T-helper 2 cell treated with Interferon-gamma antibody and Interleukin-4, amounts not matched to agents 5 μg/mL and 100 μg/mL, for 36 hours (primary cell): Measurements from ENCODE around the gene ATP7B.

ENCODE experiments used
- DNase-seq: peaks from one replicate; pipeline ENCODE4 v3.0.0; 2021; ENCODE audit warnings: low spot score
- H3K27ac Mint-ChIP-seq: one replicate; pipeline ENCODE4 v1.8.0; 2021; ENCODE audit warnings: mild to moderate bottlenecking, mixed read lengths
- H3K27me3 Mint-ChIP-seq: one replicate; pipeline ENCODE4 v1.8.0; 2021; ENCODE audit warnings: low read depth, mixed read lengths
- H3K36me3 Mint-ChIP-seq: one replicate; pipeline ENCODE4 v1.8.0; 2021; ENCODE audit warnings: low read depth, mixed read lengths
- H3K4me1 Mint-ChIP-seq: one replicate; pipeline ENCODE4 v1.8.0; 2021; ENCODE audit warnings: low read depth, mixed read lengths
- H3K4me3 Mint-ChIP-seq: one replicate; pipeline ENCODE4 v1.8.0; 2022; ENCODE audit warnings: mild to moderate bottlenecking, moderate library complexity, mixed read lengths
- H3K9me3 Mint-ChIP-seq: one replicate; pipeline ENCODE4 v1.8.0; 2021; ENCODE audit warnings: mixed read lengths

ATP7B gene

DNA sequence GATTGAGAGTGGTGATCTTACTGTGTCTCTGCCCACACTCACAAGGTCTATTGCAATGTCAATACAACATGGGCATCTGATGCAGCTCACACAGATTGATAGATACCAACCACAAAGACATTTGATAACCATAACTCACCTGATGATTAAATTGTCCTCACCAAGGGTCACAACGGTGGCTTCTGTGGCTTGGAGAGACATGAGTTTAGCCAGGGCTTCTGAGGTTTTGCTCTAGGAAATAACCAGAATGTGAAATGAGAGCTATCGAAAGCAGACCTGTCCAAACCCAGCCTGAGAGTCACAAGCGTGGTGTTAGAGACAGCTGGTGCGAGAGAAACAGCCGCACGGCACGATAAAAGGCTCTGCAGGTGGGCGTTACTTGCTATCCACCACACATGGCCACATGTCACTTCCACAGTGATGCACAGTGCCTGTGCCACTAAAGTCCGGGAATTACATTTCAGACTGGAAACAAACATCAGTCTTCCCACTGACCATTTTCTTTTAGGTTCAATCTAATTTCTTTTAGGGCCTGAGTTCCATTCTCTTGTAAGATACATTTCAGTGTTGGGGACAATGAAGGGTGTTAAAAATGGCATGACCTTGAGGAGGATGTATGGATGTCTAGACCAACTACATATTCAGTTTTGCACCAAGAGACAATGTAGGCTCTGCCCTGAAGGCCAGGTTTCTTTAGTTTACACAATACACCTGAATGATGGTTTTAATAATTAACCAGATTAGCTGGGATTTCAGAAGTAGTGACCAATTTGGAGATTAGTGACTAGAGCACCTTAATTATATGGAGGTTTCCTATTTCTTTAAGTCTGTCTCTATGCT lies 53.7 kb downstream of the ATP7B start:
- no peaks in the 10 kb centered on the region for H3K9me3 Mint-ChIP-seq
- H3K27me3 Mint-ChIP-seq = no peaks in the 10 kb centered on the region
- H3K36me3 Mint-ChIP-seq = peaks cover 3% of the 10 kb centered on the region
- DNase-seq = no peak
- H3K4me3 Mint-ChIP-seq = no peak overlapping the region
- peaks cover 66% of the 10 kb centered on the region for H3K4me1 Mint-ChIP-seq
- no peak overlapping the region for H3K27ac Mint-ChIP-seq

GRCh38 chr13:51956717-51957116 lies 54.5 kb downstream of the ATP7B start:
- no peaks in the 10 kb centered on the region for H3K9me3 Mint-ChIP-seq
- peaks cover 7% of the 10 kb centered on the region for H3K36me3 Mint-ChIP-seq
- no peaks in the 10 kb centered on the region for H3K27me3 Mint-ChIP-seq
- no peak overlapping the region for H3K4me3 Mint-ChIP-seq
- peaks cover 64% of the 10 kb centered on the region for H3K4me1 Mint-ChIP-seq
- no peak for DNase-seq
- H3K27ac Mint-ChIP-seq = no peak overlapping the region

DNA sequence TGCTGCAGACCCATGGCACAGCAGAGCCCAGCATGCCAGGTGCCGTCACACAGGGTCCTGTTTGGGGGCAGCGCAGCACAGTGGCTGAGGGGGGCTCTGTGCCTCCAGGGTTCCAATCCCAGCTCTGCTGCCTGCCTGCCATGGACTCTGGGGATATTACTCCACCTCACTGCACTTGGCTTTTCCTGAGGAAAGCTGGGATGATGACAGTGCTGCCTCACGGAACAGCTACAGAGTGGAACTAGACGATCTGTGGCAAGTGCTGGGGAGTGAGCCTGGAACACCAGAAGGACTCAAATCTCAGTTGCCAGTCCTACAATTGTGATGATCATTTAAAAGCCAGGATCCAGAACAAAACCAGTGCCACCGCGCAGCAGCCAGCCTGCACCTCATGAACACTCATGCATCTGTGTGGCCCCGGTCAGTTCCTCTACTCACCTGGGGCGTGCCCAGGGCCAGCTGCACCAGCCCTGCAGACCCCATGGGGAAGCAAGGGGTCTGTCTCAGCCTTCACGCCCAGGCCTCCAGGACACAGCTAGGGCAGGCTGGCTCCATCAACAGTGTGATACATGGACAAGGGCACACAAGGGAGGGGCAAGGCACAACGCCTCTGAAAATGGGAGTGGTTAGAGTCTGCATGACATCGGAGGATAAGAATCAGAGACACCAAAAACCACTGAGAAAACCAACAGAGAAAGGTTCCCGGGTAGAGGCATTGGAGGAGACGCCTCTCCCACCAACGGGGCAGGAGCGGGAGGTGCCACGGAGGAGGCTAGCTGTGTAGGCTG lies 55.2 kb downstream of the ATP7B start:
- Mint-ChIP-seq H3K36me3 (peaks cover 10% of the 10 kb centered on the region), H3K9me3 (peaks cover 3% of the 10 kb centered on the region), H3K27me3 (peaks cover 2% of the 10 kb centered on the region), H3K27ac (peak overlapping the region; percentile 13), H3K4me1 (peaks cover 62% of the 10 kb centered on the region), H3K4me3 (peak overlapping the region; percentile 23)
- no peak for DNase-seq

DNA sequence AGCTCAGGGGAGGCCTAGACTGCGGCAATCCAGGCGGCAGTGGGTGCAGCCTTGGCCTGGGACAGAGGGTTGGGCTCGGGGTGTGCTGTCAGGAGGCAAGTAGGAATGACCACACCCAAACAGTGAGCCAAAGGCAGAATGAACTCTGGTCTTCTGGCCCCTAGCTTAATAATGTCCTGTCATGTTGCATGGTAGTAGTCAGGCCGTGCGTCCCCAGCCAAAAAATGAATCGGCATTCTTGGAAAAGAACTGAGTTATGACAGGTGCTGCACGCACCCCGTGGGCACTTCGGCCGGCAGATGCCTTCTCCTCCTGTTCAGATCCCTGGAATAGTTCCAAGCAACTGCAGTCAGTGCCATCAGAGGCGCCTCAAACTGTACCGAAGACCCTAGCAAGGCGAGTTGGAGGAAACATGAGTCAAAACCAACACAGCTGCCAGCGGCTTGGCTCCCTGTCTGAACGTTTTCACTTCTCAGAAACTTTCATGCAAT lies 55.9 kb downstream of the ATP7B start:
- Mint-ChIP-seq H3K27ac (no peak overlapping the region), H3K36me3 (peaks cover 15% of the 10 kb centered on the region), H3K27me3 (peaks cover 4% of the 10 kb centered on the region), H3K9me3 (peaks cover 10% of the 10 kb centered on the region), H3K4me3 (no peak overlapping the region), H3K4me1 (peaks cover 67% of the 10 kb centered on the region)
- no peak for DNase-seq

GRCh38 chr13:51953347-51954195 lies 57.7 kb downstream of the ATP7B start:
- Mint-ChIP-seq H3K4me1 (peaks cover 56% of the 10 kb centered on the region), H3K27me3 (peaks cover 4% of the 10 kb centered on the region), H3K27ac (peak overlapping the region; percentile 38), H3K36me3 (peaks cover 23% of the 10 kb centered on the region), H3K4me3 (peak overlapping the region; percentile 20), H3K9me3 (peaks cover 22% of the 10 kb centered on the region)
- DNase-seq = no peak

DNA sequence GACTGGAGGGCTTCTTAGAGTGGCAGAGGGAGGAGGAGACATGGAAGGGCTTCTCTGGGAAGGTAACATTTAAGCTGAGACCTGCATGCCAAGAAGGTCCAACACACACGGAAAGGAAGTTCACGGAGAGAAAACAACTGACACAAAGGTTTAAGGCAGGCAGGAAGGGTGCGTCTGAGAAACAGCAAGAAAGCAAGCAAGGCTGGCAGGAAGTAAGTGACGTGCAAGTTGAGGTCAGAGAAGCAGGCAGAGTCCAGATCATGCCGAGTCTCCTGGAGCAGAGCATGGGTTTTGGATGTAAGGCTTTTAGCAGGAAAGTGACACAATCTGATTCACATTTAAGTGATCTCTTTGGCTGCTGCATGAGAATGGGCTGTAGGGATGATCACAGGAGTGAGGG lies 60.5 kb downstream of the ATP7B start:
- Mint-ChIP-seq H3K9me3 (peaks cover 22% of the 10 kb centered on the region), H3K36me3 (peaks cover 23% of the 10 kb centered on the region), H3K4me3 (peak overlapping the region; percentile 58), H3K27ac (peak overlapping the region; percentile 85), H3K4me1 (peaks cover 38% of the 10 kb centered on the region), H3K27me3 (peaks cover 12% of the 10 kb centered on the region)
- no peak for DNase-seq

DNA sequence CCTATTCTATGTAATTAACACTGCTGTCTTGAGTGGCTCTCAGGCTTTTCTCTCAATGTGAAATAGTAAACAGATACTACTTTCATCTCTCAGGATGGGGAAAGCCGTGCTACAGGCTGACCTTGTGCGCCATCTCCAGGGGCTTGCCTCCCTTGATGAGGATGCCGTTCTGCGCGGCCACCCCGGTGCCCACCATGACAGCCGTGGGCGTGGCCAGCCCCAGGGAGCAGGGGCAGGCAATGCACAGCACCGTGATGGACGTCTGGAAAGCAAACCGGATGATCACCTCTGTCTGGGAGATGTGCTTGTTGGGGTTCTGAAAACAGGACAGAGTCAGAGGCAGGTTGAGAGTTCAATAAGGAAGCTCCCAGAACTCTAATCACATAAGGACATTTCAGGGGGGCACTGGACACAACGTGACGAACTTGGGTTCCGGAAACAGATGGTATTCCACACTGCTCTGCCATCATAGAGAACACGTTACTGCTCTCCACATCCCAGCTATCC lies 65.0 kb downstream of the ATP7B start:
- H3K27me3 Mint-ChIP-seq = peaks cover 40% of the 10 kb centered on the region
- H3K36me3 Mint-ChIP-seq = peaks cover 15% of the 10 kb centered on the region
- H3K4me3 Mint-ChIP-seq = no peak overlapping the region
- no peak for DNase-seq
- no peak overlapping the region for H3K27ac Mint-ChIP-seq
- peaks cover 46% of the 10 kb centered on the region for H3K4me1 Mint-ChIP-seq
- peaks cover 21% of the 10 kb centered on the region for H3K9me3 Mint-ChIP-seq

DNA sequence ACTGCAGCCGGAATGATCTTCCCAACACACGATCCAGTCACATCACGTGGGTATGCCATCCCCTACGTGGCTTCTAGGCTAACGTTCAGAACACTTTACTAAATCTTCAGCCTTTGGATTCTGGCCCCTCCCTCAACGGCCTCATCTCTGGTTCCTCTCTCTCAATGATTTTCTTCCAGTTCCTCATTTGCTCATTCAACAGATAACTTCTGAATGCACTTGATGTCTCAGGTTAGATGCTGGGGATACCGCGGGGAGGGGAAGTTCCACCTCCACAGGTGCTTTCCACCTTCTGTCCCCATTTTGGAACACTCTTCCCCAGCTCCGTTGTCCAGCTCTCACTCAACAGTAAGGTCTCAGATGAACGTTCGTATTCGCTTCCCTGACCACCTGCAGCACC lies 66.1 kb downstream of the ATP7B start:
- H3K36me3 Mint-ChIP-seq = peaks cover 6% of the 10 kb centered on the region
- no peak overlapping the region for H3K4me3 Mint-ChIP-seq
- DNase-seq = no peak
- H3K27me3 Mint-ChIP-seq = peaks cover 36% of the 10 kb centered on the region
- peak overlapping the region; percentile 7 for H3K27ac Mint-ChIP-seq
- peaks cover 10% of the 10 kb centered on the region for H3K9me3 Mint-ChIP-seq
- H3K4me1 Mint-ChIP-seq = peaks cover 38% of the 10 kb centered on the region

GRCh38 chr13:51944428-51944827 lies 66.8 kb downstream of the ATP7B start:
- Mint-ChIP-seq H3K36me3 (peaks cover 3% of the 10 kb centered on the region), H3K9me3 (peaks cover 3% of the 10 kb centered on the region), H3K4me3 (no peak overlapping the region), H3K27me3 (peaks cover 38% of the 10 kb centered on the region), H3K4me1 (peaks cover 38% of the 10 kb centered on the region), H3K27ac (peak overlapping the region; percentile 64)
- DNase-seq = no peak

DNA sequence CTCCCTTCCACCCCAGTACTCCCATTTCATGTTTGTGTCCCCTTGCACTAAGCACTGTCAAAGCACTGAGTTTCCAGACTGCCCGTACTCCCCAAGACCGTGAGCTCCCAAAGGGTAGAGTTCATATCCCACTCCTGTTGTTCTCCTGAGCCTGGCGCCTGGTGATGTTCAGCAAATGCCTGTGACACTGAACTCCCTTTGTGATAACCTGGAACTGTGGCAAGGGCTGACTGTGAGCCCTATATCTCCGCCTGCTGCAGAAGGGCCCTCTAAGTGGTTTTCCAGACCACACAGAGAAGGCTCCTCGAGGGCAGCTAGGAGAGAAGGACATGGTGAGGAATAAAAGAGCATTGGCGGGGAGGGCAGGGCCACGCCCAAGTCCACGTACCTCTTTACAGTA lies 67.5 kb downstream of the ATP7B start:
- no peak for DNase-seq
- Mint-ChIP-seq H3K27me3 (peaks cover 40% of the 10 kb centered on the region), H3K4me3 (no peak overlapping the region), H3K27ac (no peak overlapping the region), H3K9me3 (no peaks in the 10 kb centered on the region), H3K4me1 (peaks cover 38% of the 10 kb centered on the region), H3K36me3 (no peaks in the 10 kb centered on the region)

DNA sequence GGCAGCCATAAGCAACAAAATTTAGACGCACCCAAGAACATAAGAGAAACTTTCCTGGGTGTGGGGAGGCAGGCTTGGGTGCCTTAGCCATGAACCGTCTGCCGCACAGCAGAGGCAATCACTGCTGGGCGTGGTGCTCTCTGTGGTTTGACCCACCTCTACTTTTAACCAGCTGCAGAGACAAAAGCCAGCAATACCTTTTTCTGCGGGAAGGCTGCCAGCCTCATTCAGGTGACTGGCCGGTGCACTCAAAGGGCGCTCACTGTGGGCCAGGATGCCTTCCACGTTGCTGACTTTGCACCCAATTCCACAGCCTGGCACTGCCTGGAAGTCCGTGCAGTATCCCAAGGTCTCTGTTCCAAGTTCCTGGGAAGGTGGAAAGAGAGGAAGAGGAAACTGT lies 69.1 kb downstream of the ATP7B start:
- Mint-ChIP-seq H3K36me3 (no peaks in the 10 kb centered on the region), H3K4me1 (peaks cover 38% of the 10 kb centered on the region), H3K27me3 (peaks cover 38% of the 10 kb centered on the region), H3K27ac (peak overlapping the region; percentile 12), H3K4me3 (peak overlapping the region; percentile 77), H3K9me3 (no peaks in the 10 kb centered on the region)
- no peak for DNase-seq

DNA sequence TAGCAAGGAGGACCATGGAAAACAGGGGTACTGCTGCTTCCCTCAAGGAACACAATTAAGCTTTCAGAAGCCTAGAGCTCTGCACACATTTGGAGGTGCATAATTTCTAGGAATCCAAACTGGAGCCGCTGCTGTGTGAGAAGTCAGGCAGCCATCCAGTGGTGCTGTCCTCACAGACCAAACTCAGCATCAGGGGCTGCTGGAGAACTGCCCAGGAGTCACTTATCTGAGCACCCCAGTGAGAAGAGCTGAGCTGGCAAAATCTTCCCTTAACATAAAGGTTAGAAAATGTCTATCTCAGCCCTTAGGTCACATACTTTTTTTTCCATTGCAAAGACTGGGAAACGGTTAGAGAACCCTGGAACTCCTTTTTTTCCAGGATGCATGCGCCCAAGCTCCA lies 72.8 kb downstream of the ATP7B start:
- no peak overlapping the region for H3K27ac Mint-ChIP-seq
- no peaks in the 10 kb centered on the region for H3K36me3 Mint-ChIP-seq
- H3K27me3 Mint-ChIP-seq = peaks cover 18% of the 10 kb centered on the region
- DNase-seq = no peak
- no peaks in the 10 kb centered on the region for H3K9me3 Mint-ChIP-seq
- no peak overlapping the region for H3K4me3 Mint-ChIP-seq
- H3K4me1 Mint-ChIP-seq = peaks cover 23% of the 10 kb centered on the region
